Fibroblast of pulmonary artery (primary cell): ENCODE measurements around the gene CCL17.
A peak's percentile ranks its signal among the peaks of the same experiment; 100 is the strongest.
"Not testable (repeated sequence)": the region's sequence is repeated elsewhere in the genome, so short reads cannot be mapped to it uniquely, and the experiment has no call there.

Experiments
- DNase-seq: peaks from one replicate; pipeline ENCODE4 v3.0.0-alpha.2; 2010; ENCODE audit warnings: low read depth
- H3K4me3 ChIP-seq: replicated peaks from 2 replicates; pipeline ENCODE4 v1.5.1; 2011; ENCODE audit warnings: low read depth, mild to moderate bottlenecking, control low read depth, low read length, moderate library complexity
- TF ChIP-seq, protein P1 (sequence below): IDR thresholded peaks from 2 replicates; pipeline ENCODE4 v1.5.1; 2011; ENCODE audit warnings: mild to moderate bottlenecking, control low read depth, low read length, inconsistent platforms; ENCODE audit errors: missing control alignments

CCL17 gene

DNA sequence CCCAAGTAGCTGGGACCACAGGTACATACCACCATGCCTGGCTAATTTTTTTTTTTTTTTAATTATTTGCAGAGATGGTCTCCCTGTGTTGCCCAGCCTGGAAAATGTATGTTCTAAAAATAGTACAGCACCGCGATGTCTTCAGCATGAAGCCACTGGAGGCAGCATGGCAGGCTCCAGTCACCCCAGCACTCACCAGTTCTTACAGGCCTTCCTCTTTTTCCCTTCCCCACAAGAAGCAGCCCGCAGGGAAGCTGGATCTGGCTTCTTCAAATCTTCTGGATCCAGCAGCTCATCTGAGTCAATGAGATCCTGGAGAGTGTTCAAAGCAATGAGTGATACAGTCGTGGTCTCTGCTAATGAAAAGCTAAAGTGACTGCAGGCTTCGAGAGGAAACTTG lies 26.4 kb downstream of the CCL17 start:
- TF ChIP-seq, protein P1, sequence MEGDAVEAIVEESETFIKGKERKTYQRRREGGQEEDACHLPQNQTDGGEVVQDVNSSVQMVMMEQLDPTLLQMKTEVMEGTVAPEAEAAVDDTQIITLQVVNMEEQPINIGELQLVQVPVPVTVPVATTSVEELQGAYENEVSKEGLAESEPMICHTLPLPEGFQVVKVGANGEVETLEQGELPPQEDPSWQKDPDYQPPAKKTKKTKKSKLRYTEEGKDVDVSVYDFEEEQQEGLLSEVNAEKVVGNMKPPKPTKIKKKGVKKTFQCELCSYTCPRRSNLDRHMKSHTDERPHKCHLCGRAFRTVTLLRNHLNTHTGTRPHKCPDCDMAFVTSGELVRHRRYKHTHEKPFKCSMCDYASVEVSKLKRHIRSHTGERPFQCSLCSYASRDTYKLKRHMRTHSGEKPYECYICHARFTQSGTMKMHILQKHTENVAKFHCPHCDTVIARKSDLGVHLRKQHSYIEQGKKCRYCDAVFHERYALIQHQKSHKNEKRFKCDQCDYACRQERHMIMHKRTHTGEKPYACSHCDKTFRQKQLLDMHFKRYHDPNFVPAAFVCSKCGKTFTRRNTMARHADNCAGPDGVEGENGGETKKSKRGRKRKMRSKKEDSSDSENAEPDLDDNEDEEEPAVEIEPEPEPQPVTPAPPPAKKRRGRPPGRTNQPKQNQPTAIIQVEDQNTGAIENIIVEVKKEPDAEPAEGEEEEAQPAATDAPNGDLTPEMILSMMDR: no peak
- DNase-seq: no peak
- H3K4me3 ChIP-seq: no peak overlapping the region

DNA sequence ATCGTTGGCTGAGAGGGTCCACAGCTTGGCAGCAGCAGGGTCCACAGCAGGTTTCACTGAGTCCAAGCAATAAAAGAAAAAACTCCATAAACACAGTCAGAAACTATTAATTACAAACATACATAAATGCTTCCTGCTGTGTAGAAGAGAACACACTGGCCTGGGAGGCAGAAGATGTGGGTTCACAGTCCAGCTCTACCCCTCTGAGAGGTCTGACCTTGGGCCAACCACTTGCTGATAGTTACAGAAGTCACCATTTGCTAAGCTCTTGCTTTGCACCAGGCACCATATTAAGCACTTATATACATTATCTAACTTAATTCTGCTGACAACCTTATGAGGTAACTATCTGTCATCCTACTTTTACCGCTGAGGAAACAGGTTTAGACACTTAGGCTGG lies 27.9 kb downstream of the CCL17 start:
- TF ChIP-seq, protein P1: no peak
- H3K4me3 ChIP-seq: no peak overlapping the region

DNA sequence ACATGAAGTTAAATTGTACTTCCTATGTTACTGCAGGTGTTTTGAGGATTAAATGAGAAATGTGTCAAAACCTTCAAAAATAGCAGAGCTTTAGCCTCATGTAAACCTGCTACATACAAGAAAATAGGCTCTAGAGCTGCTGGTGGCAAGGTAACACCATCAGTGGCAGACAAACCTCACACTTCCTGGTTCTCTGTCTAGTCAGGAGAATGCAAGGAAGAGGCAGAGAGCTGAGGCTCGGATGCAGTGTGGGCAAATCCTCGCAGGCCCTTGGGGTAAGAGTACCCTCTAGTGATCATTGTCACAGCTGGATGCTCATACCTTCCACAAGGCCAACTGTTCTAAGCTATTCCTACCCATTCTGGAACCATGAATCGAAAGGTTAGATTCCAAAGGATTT lies 28.4 kb downstream of the CCL17 start:
- TF ChIP-seq, protein P1: no peak
- DNase-seq: no peak
- no peak overlapping the region for H3K4me3 ChIP-seq

More for the DNA sequence above, 27.9 kb downstream of the CCL17 start:
- no peak for DNase-seq

DNA sequence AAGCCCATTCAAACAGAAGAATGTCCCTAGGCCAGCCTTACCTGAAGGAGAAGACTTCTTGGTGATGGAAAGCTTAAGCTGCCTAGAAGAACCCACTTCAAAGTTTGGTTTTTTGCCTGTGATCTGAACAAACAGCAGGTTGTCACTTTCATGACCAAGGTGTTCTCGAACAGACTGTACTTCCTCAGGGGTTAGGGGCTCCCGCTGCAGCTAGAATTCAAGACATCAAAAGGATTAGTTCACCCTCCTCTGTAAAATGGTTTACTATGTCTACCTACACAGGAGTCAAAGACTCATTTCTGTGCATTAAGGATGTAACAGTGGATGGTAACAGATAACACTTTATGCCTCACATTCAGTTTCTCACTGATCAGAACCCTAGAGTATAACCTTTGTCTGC lies 29.4 kb downstream of the CCL17 start:
- DNase-seq: no peak
- TF ChIP-seq, protein P1: no peak
- H3K4me3 ChIP-seq: no peak overlapping the region

DNA sequence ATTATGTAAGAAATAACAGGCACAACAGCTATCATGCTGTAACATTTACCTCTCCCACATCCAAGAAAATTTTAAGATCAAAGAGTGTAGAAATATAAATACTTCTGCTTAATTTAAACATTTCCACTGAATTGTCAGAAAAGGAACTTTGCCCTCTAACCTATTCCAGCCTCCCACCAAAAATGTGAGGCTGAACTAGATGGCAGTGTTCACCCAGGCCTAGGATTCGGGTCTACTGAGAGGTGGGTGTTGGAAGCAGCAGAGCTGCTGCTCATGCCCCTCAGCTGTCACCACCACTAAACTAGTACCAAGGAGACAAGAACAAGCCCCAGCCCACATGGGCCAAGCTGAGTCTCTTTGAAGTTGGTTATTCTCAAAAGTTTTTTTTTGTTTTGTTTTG lies 31.3 kb downstream of the CCL17 start:
- H3K4me3 ChIP-seq: no peak overlapping the region
- TF ChIP-seq, protein P1: no peak
- no peak for DNase-seq

DNA sequence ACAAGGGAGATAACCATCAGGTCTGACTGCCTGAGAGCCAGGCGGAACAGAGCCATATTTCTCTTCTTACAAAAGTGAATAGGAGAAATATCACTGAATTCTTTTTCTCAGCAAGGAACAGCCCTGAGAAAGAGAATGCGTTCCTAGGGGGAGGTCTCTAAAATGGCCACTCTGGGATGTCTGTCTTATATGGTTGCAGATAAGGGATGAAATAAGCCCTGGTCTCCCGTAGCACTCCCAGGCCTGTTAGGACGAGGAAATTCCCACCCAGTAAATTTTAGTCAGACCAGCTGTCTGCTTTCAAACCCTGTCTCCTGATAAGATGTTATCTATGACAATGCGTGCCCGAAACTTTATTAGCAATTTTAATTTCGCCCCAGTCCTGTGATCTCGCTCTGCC lies 35.4 kb downstream of the CCL17 start:
- DNase-seq, H3K4me3 ChIP-seq: not testable (repeated sequence)

DNA sequence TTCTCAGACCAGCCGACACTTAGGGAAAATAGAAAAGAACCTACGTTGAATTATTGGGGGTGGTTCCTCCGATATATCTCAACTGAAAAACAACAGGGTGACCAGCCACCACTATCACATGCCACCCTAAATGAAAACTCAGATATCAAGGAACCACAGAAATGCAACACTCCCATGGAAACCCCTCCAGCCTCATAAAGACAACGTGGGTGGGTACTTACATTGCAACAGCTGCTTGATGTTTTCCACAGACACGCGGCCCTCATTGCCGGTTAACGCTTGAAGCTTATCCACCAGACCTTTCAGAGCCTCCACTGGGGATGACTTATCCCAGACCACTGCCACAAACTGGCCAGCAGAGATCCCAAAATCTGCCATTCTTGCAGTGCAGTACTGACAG lies 36.0 kb downstream of the CCL17 start:
- H3K4me3 ChIP-seq, DNase-seq: not testable (repeated sequence)

DNA sequence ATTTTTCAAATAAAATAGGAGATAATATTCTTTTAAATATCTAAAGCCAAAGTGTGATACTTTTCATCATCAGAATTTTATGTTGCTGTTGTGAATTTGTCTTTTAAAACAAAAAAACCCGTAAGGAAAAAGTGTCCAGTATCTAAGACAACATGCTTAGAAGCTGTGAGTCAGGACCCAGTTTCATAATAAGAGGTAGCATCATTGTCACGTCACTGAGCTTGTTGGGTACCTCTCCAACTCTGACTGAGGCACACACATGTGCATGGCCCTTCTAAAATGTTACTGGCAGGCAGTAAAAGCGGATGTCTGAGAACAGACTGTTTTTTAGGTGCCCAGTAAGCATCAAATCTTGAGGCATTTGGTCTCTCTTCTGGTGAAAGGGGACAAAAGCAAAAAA lies 40.1 kb downstream of the CCL17 start:
- TF ChIP-seq, protein P1: no peak
- DNase-seq: peak; percentile 27
- H3K4me3 ChIP-seq: no peak overlapping the region
